Measurements from ENCODE around the gene ESPL1. TPM values are rescaled to one million over a fixed set of nuclear protein-coding genes. Genes with fewer than 3 reads are reported as not detected.

ESPL1 gene
- total and polyA plus RNA-seq, 2 of the 13 experiments (the other 11 are each of a cell fraction or from before 2014, with no cell fraction given): 5.8 to 11.5 TPM

DNA sequence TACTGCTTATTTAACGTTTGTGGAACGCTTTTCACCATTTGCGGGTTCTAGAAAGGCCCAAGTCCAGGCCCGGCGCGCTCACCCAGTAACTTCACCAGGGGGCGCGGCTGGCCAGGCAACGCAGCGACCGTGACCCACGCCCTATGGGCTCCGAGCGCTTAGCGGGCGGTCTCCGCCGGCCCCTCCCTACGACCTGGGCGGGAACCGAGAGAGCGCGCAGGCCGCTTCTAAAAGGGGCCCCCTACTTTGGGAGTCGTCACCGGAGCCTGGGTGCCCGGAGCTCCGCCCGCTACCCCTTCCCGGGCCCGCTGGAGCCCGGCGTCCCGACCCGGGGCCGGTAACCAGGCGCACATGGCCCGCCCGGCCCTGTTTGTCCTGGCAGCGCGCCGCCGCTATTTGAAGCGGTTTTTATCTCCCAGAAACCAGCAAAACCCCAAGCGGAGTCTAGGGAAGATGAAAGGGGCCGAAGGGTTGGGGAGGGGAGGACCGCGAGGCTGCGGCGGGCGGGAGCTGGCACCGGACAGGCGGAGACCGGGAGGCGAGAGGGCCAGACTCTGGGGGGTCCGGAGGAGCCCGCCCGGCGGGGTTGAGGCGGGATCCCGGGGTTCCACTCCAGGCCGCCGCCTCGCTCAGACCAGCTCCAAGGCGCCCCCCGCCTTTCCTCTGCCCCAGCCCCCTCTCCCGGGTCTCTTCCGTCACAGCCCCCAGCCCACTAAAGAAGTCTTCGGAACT is 56.8 kb downstream of the ESPL1 start (continued):
- no peak for TF ChIP-seq FOXA1 (IDR thresholded peaks at IDR 0.05)
- no peak; the same call in 1 of the 2 replicates for TF ChIP-seq FOXA1 (CRISPR knock-in tag; IDR thresholded peaks at IDR 0.05)
- TF ChIP-seq ZNF326 (CRISPR knock-in tag; IDR thresholded peaks at IDR 0.05; ENCODE audit: borderline replicate concordance): no peak
- peak; percentile 55; the same call in 1 of the 2 replicates for TF ChIP-seq ZNF782 (CRISPR knock-in tag; IDR thresholded peaks at IDR 0.05; ENCODE audit: borderline replicate concordance)
- TF ChIP-seq, protein P1, sequence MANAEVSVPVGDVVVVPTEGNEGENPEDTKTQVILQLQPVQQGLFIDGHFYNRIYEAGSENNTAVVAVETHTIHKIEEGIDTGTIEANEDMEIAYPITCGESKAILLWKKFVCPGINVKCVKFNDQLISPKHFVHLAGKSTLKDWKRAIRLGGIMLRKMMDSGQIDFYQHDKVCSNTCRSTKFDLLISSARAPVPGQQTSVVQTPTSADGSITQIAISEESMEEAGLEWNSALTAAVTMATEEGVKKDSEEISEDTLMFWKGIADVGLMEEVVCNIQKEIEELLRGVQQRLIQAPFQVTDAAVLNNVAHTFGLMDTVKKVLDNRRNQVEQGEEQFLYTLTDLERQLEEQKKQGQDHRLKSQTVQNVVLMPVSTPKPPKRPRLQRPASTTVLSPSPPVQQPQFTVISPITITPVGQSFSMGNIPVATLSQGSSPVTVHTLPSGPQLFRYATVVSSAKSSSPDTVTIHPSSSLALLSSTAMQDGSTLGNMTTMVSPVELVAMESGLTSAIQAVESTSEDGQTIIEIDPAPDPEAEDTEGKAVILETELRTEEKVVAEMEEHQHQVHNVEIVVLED (CRISPR knock-in tag; IDR thresholded peaks at IDR 0.05; ENCODE audit: borderline replicate concordance): peak; percentile 82
- TF ChIP-seq, protein P2, sequence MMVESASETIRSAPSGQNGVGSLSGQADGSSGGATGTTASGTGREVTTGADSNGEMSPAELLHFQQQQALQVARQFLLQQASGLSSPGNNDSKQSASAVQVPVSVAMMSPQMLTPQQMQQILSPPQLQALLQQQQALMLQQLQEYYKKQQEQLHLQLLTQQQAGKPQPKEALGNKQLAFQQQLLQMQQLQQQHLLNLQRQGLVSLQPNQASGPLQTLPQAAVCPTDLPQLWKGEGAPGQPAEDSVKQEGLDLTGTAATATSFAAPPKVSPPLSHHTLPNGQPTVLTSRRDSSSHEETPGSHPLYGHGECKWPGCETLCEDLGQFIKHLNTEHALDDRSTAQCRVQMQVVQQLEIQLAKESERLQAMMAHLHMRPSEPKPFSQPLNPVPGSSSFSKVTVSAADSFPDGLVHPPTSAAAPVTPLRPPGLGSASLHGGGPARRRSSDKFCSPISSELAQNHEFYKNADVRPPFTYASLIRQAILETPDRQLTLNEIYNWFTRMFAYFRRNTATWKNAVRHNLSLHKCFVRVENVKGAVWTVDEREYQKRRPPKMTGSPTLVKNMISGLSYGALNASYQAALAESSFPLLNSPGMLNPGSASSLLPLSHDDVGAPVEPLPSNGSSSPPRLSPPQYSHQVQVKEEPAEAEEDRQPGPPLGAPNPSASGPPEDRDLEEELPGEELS (CRISPR knock-in tag; IDR thresholded peaks at IDR 0.05): no peak; the same call in 1 of the 2 replicates
- TF ChIP-seq KMT2B (CRISPR knock-in tag; IDR thresholded peaks at IDR 0.05): peak; percentile 72
- TF ChIP-seq ZNF484 (CRISPR knock-in tag; IDR thresholded peaks at IDR 0.05; ENCODE audit: borderline replicate concordance, low read depth): no peak
- TF ChIP-seq, protein P3, sequence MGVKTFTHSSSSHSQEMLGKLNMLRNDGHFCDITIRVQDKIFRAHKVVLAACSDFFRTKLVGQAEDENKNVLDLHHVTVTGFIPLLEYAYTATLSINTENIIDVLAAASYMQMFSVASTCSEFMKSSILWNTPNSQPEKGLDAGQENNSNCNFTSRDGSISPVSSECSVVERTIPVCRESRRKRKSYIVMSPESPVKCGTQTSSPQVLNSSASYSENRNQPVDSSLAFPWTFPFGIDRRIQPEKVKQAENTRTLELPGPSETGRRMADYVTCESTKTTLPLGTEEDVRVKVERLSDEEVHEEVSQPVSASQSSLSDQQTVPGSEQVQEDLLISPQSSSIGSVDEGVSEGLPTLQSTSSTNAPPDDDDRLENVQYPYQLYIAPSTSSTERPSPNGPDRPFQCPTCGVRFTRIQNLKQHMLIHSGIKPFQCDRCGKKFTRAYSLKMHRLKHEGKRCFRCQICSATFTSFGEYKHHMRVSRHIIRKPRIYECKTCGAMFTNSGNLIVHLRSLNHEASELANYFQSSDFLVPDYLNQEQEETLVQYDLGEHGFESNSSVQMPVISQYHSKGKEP (CRISPR knock-in tag; IDR thresholded peaks at IDR 0.05): no peak
- TF ChIP-seq BHLHE40 (IDR thresholded peaks at IDR 0.05; ENCODE audit: low read length): peak; percentile 21; the same call in 1 of the 2 replicates
- TF ChIP-seq ZFP37 (CRISPR knock-in tag; IDR thresholded peaks at IDR 0.05; ENCODE audit: borderline replicate concordance): 0 out of 2 replicates have a peak, but pooled peaks have one; percentile 32
- peak; percentile 34; the same call in 1 of the 2 replicates for TF ChIP-seq ZFP41 (CRISPR knock-in tag; IDR thresholded peaks at IDR 0.05; ENCODE audit: borderline replicate concordance)
- TF ChIP-seq FOXM1 (CRISPR knock-in tag; IDR thresholded peaks at IDR 0.05): no peak
- no peak; the same call in 1 of the 2 replicates for TF ChIP-seq ZBTB3 (CRISPR knock-in tag; IDR thresholded peaks at IDR 0.05; ENCODE audit: borderline replicate concordance, low read depth)
- TF ChIP-seq ZNF619 (CRISPR knock-in tag; IDR thresholded peaks at IDR 0.05): peak; percentile 88
- peak; percentile 62; the same call in 1 of the 2 replicates for TF ChIP-seq ZBTB38 (CRISPR knock-in tag; IDR thresholded peaks at IDR 0.05)
- no peak for TF ChIP-seq ZKSCAN8 (CRISPR knock-in tag; IDR thresholded peaks at IDR 0.05; ENCODE audit: borderline replicate concordance)
- TF ChIP-seq NCOR1 (IDR thresholded peaks at IDR 0.05; ENCODE audit: borderline replicate concordance, low read length): peak; percentile 18; the same call in 1 of the 2 replicates
- peak; percentile 77; the same call in 1 of the 2 replicates for TF ChIP-seq ZNF441 (CRISPR knock-in tag; IDR thresholded peaks at IDR 0.05; ENCODE audit: borderline replicate concordance)
- no peak for TF ChIP-seq RARG (CRISPR knock-in tag; IDR thresholded peaks at IDR 0.05; ENCODE audit: low read depth)
- TF ChIP-seq SRSF9 (IDR thresholded peaks at IDR 0.05; ENCODE audit: borderline replicate concordance, insufficient read depth, low read depth, low read length, poor library complexity, severe bottlenecking): no peak
- TF ChIP-seq ZNF274 (CRISPR knock-in tag; IDR thresholded peaks at IDR 0.05): no peak
- no peak for TF ChIP-seq NONO (IDR thresholded peaks at IDR 0.05)
- TF ChIP-seq NONO (CRISPR knock-in tag; conservative IDR thresholded peaks at IDR 0.05): peak; percentile 60; the same call in 1 of the 2 replicates

Data from HepG2 (cell line).